NCI-H146 (cell line): Measurements from ENCODE around the gene CPVL.

Experiments used
- DNase-seq: peaks from one replicate; lab custom pipeline; 2025; lab: John Stamatoyannopoulos, UW

CPVL gene

DNA sequence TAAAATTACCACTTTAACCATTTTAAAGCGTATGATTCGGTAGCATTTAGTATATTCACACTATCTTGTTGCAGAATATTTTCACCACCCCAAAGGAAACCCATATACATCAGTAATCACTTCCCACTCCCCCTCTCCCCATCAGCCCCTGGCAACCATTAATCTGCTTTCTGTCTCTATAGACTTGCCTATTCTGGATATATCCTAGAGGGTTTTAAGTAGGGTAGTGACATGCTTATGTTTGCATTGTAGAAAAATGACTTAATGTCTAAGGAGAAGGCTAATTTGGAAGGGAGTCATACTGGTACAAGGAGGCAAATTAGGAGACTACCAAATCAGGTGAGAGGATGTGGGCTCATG, 145.6 kb downstream of the CPVL start:
- no peak for DNase-seq

DNA sequence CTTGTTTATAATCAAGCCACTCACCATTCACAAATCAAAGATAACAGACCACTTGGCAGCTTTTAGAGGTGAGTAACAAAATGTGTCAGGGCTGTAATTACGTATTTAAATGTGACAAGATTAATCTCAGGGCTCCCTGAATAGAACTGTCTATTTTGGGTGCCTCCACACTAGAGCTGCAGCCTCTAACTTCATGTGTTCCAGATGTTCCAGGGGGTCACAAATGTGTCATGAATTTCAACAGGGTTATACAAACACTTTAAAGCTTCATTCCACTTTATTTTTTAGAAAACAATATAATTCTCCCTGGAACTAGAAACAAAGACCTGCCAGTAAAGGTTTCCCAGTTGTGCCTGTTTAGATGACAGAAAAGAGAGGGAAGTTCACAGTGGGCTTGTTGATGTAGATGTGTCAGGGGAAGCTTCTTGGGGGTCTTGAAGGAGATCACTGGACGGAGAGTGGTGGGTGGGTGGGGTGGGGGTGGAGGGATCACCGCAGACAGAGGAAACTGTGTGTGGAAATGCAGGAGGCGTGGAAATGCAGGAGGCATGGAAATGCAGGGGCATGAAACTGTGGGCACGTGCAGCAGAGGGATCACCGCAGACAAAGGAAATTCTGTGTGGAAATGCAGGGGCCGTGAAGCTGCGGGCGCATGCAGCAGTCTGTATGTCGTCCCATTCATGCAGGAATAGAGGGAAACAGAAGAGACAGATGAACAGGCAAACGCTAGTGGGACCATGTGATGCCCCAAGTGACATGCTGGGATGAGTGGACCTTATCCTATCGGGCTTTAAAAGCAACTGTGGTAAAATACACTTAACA, 146.2 kb downstream of the CPVL start:
- no peak for DNase-seq

GRCh38 chr7:28999427-28999826, 146.9 kb downstream of the CPVL start:
- no peak for DNase-seq

- no peak for DNase-seq
Observed at GRCh38 chr7:28998105-28998504, 148.2 kb downstream of the CPVL start.

- no peak for DNase-seq
Observed at GRCh38 chr7:28996836-28997235, 149.5 kb downstream of the CPVL start.

GRCh38 chr7:28993371-28993770, 153.0 kb downstream of the CPVL start:
- DNase-seq, result no peak

DNA sequence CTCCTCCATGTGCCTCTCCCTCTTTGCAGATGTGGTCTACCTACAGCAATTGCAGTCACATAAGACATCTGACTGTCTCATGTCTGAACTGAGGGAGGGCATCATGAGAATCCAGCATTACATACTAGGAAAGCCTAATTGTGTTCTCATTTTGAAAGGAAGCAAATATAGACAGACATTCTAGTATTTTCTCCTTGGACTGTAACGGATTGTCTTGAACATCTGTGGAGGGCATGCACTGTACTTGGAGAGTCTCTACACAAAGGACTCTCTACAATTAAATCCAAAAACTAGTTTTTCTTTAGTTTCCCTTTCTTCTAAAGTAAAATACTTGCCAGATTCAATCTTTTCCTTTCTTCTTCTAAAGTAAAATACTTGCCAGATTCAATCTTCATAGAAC, 153.5 kb downstream of the CPVL start:
- no peak for DNase-seq

GRCh38 chr7:28990200-28990960, 156.0 kb downstream of the CPVL start:
- DNase-seq, result peak; percentile 11

DNA sequence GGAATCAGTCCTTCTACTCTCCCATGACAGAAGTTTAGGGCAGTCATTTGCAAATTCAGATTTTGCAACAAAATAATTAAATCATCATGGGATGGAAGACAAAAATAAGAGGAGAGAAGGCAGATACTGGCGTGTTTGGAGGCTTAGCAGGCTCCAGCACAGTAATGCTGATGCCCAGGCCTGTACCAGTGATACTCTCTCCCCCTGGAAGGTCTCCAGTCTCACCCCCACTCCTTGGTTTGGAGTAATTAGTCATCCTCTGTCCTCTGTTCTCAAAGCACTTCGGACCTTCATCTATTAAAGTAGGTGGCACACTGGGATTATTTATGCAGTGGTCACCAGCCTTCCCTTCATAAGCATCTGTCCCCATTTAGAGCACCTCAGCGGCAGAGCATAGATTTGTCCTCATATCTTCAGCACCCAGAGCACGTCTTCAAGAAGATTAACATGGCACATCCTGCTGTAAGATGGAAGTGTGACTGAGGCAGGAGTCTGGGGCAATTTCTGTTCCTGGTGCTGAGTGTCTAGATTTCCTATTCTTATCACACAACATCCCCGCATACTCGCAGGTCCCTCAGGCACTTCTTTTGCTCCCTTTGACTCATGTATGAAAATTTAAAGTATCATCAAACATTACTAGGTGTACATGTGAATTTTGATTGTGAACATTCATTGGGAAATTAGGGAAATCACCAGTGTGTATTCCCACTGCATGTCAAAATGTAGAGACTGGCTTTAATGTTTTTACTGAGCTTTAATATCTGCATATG, 156.9 kb downstream of the CPVL start:
- no peak for DNase-seq

DNA sequence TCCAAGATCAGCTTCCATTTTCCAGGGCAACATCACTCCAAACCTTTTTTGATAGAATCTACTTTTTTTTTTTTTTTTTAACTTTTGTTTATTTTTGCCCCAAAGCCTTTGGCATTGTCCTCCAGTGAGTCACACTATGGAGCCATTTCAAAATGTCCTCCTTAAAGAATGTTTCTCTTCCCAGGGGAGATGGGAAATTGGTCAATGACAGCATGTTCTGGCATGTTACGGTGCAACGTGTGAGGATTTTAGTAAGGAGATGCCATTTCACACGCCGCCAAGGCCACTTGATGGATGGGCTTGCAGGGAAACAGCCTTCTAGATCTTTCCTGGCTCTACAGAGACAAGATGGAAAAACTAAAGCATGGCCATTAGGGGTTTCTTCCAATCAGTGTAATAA, 157.5 kb downstream of the CPVL start:
- DNase-seq, result no peak

DNA sequence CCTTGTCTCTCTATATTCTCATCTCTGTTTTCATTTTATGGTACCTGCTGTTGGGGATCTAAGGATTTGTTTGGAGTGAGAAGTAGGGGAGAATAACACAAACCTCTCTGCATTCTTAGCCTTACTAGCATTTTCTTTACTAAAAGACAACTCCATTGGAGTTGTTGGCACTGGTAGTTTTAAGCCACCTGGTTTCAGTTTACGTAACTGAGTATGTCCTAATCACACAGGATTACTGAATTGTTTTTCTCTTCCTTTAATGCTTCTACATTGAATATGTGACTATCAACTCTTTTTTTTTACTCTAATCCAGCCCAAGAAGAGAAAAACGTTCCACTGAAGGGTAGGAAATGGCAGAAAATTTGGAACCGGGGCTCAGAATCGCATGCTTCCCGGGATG, 158.2 kb downstream of the CPVL start:
- DNase-seq, result no peak

DNA sequence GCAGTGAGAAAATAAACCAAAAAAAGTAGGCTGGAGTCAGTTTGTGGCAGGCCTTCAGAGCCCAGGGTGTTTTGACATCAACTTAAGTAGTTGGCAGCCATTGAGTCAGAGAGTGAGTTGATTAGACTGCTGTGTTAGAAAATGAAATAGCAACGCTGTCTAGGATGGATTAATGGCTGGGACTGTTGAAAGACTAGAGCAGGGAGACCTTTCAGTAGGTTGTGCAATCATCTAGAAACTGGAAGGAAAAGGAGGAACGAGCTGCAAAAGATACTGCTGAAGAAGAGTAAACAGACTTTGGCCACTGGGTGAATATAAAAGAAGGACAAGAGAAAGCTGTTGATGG, 159.6 kb downstream of the CPVL start:
- no peak for DNase-seq

- DNase-seq, result no peak
Observed at GRCh38 chr7:28986028-28986764, 160.1 kb downstream of the CPVL start.

DNA sequence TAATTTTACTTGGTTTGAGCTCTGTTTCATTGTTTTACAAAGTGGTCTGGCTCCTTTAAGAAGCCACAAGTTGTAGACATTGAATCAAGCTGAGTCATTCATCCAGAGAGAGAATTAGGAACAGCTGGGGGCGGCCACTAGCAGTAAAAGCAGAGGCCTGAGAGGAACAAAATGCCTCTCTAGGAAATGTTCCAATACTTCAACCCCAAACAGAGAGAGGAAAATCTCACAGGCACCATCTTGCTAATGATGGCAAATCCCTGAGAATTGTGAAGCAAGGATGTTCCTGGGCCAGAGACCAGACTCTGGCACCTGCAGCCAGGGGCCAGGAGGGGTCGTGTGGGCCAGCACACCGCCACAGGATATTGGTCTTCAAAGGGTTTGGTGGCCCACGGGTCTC, 161.7 kb downstream of the CPVL start:
- no peak for DNase-seq

DNA sequence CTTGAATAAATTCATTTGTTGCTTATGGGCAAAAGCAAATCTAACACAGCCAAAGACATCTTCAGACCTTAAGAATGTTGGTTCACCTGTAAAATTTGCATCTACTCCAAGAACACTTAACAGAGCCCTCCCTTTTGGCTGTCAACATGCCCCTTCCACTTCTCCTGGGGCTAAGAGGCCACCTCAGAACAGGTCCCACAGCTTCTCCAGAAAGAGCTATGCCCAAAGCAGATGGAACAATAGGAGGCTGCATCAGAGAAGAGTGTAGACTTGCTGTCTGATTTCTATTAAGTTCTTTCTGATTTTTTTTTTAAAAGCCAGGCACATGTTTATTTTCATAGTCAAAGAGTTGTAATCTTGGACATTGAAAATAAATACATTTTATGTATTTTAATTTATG, 162.1 kb downstream of the CPVL start:
- no peak for DNase-seq

GRCh38 chr7:28983396-28984190, 162.7 kb downstream of the CPVL start:
- DNase-seq, result no peak

DNA sequence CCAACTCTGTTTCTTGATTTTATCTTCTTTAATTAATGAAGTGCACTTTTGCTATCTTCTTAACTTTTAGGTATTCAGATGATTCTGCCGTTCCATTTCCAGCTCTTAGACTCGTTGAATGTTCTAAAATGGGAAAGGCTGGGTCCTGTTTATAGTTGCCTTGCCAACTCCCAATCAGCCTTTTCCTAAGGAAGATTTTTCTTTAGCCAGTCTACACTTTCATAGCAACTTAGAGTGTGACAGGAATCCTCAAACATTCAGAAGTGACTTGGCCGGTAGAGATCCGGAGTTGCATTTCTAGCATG, 165.2 kb downstream of the CPVL start:
- no peak for DNase-seq

GRCh38 chr7:28980451-28981160, 165.7 kb downstream of the CPVL start:
- DNase-seq, result no peak

- DNase-seq, result no peak
Observed at GRCh38 chr7:28979776-28980175, 166.6 kb downstream of the CPVL start.

GRCh38 chr7:28977881-28978280, 168.5 kb downstream of the CPVL start:
- DNase-seq, result no peak

DNA sequence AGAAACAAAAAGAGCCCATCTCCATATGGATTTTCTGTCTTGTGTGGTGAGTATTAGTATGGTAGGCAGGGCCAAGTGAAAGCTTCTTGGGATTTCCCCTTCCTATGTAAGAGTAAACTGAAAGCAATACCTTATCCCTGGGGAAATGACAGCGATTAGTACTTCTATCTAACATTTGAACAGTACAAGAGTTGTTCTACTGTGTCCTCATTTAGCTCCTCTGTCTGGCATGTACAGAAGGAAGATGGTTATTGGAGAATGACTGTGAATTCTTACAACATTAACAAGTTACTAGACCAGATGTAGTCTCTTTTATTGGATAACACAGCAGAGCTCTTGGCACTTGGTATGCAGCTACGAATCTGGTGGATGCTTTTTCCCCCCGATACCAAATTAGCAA, 170.3 kb downstream of the CPVL start:
- no peak for DNase-seq
